IPS DF 4.7 (cell line): ENCODE data around the gene WDR7.

Experiments
- DNase-seq: peaks from one replicate; pipeline ENCODE4 v3.0.0-alpha.2; 2013; ENCODE audit warnings: low spot score; ENCODE audit errors: extremely low read depth

The WDR7 gene

GRCh38 chr18:57029761-57030160 is 378.6 kb downstream of the WDR7 start:
- DNase-seq, result peak; percentile 11

DNA sequence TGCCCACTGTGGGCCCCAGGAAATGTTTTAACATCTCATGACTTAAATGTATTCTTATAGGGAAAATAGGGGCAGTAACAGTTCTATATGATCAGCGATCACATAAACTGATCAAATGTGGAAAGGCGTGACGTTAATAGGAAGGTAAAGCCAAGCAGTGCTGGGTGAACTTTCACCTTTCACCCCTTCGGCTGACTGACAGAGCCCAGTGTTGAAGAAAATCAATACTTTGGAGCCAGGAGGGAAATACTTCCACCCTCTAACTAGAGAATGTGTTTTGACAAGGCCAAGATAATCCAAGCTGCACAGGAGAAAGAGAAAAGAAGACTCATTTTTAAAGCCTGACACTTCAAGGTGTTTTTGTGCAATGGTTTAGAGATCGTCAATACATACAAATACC is 379.3 kb downstream of the WDR7 start:
- DNase-seq, result no peak

DNA sequence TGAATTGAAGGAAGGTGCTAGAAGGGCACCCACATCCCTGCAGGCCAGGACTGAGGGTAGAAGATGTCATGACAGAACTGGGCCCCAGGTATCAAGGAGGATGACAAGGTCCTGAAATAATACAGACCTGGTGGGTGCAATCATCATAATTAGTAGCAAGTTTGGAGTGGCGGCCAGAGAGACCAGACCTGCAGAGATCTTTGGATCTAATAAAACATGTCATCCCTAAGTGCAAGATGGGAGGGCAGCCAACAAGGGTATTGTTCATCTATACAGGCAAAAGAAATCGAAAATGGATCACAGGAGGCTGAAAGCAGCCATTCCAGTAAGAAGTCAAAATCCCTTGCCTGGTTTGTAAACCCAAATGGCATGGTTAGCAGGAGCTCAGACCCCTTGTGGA is 384.4 kb downstream of the WDR7 start:
- no peak for DNase-seq

DNA sequence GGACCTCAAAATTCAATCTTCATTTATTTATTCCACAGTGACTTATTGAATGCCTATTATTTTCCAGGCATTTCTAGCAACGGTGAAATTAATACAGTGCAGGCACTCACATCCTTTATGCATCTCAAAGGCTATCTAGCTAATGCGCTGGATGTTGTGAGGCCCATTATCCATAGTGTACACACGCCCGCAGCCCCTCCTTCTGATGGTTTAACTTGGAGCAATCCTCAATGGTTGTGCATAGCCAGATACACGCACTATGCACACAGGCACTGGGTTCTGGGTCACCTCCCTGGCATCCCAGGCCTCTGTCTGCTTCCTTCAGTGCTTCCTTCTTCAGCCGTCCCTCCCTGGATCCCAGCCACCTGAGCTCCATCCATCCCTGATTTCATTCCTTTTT is 387.2 kb downstream of the WDR7 start:
- no peak for DNase-seq

- no peak for DNase-seq
Measured at GRCh38 chr18:57040175-57040574, 389.0 kb downstream of the WDR7 start.

GRCh38 chr18:57043241-57043640 is 392.1 kb downstream of the WDR7 start:
- no peak for DNase-seq

DNA sequence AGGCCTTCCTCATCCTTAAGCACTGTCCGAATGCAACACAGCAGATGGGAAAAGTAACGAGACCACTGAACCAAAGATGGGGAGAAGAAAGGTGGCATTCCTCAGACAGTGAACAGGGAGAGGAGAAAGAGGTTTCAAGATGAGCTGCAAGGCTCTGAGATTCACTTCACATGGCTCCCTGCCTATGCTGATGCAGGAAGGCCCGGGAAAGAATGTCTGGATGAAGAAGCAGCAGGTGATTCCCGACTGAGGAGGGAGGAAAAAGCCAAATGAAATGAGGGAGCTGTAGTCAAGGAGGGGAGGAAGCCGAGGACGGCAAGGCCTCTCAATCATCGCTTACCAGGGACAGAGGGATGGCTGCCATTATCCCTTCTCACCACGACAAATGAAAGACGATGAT is 397.2 kb downstream of the WDR7 start:
- no peak for DNase-seq

DNA sequence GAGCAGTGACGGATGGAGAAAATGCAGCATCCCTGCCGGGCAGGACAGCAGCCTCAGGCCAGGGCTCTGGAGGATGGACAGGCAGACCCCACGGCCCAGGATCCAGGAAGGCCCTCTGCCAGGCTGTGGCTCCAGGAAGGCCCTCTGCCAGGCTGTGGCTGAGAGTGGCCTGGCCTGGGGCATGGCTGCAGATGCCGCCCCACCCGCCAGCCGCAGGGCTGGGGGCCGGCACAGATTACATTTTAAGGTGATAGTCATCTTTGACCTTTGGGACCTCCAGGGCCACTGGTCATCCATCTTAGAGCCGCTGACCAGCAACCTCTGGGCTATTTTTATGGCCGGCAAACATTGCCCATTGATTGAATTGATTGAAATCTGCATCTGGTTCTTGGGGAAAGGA is 397.7 kb downstream of the WDR7 start:
- DNase-seq, result no peak

- DNase-seq, result no peak
Measured at GRCh38 chr18:57050310-57050949, 399.3 kb downstream of the WDR7 start.

GRCh38 chr18:57051021-57051656 is 400.0 kb downstream of the WDR7 start:
- no peak for DNase-seq

DNA sequence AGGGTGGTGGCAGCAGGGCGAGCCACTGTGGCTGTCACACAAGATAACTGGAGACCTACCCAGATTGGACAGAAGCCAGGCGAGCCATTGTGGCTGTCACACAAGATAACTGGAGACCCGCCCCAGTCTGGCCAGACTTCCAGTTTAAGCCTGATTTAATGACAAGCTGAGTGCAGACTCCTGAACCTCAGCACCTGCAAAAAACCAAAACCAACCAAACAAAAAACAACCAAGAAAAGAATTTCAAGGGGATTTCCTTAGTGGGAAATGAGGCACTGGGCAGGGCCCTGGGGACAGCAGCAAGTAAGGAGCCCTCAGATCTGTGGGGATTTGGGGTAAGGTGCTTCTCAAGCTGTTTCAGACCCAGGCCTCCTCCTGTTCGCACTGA is 400.5 kb downstream of the WDR7 start:
- no peak for DNase-seq

DNA sequence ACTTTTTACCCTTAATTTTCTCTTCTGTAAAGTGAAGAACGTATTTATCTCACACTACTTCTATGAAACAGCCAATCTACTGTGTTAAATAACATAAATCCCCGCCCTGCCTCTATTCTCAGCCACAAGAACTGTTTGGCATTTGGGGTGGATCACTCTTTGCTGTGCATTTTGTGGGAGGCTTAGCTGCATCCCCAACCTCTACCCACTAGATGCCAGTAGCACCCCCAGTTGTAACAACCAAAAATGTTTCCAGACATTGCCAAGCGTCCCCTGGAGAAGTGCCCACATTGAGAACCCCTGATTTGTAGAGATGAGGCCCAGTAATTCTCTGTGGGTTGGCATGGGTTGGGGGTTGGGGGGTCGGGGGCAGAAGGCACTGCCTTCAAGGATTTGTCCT is 401.0 kb downstream of the WDR7 start:
- no peak for DNase-seq

DNA sequence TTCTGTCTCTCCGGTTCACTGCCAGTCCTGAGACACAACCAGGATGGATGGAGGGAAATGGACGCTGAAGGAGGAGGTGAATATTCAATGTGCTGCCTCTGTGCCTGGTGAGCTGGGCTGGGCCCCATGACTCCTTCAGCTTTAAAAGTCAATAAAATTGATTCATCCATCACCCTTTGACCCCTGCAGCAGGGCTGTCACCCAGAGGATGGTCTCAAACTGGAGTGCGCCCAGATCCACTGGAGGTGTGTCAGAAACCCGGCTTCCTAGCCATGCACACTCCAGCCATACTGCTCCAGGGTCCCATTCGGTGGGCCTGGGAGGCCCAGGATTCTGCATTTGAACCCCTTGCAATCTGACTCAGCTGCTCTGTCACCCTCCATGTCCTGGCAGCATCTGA is 401.6 kb downstream of the WDR7 start:
- DNase-seq, result no peak

- no peak for DNase-seq
Measured at GRCh38 chr18:57054891-57055290, 403.7 kb downstream of the WDR7 start.

- DNase-seq, result no peak
Measured at GRCh38 chr18:57057890-57058289, 406.7 kb downstream of the WDR7 start.

- no peak for DNase-seq
Measured at GRCh38 chr18:57058734-57059133, 407.6 kb downstream of the WDR7 start.

- no peak for DNase-seq
Measured at GRCh38 chr18:57059366-57059765, 408.2 kb downstream of the WDR7 start.

GRCh38 chr18:57060814-57061213 is 409.7 kb downstream of the WDR7 start:
- no peak for DNase-seq

- no peak for DNase-seq
Measured at GRCh38 chr18:57062178-57062577, 411.0 kb downstream of the WDR7 start.

GRCh38 chr18:57062844-57063243 is 411.7 kb downstream of the WDR7 start:
- no peak for DNase-seq

DNA sequence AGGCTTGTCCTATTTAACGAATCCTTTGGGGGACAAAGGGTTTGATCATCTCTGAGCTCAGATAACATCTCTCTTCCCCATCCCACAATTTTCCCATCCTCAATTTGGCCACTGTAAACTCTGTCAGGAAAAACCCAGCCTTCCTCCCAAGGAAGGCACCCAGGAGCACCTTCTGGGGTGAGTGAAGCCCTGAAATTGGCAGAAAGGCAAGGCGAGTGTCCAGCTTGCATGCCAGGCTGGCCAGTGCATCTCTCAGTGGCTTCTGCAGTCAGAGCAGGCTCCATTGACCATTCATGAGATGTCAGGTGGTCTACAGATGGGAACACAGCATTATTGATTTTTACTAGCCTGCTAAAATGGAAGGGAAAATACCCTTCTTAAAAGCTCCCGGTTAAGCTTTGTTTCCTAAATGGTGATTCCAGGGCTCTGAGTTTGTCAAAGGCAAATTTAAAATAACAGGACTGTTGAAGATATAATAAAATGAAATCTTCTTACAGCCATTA is 412.5 kb downstream of the WDR7 start:
- DNase-seq, result no peak

DNA sequence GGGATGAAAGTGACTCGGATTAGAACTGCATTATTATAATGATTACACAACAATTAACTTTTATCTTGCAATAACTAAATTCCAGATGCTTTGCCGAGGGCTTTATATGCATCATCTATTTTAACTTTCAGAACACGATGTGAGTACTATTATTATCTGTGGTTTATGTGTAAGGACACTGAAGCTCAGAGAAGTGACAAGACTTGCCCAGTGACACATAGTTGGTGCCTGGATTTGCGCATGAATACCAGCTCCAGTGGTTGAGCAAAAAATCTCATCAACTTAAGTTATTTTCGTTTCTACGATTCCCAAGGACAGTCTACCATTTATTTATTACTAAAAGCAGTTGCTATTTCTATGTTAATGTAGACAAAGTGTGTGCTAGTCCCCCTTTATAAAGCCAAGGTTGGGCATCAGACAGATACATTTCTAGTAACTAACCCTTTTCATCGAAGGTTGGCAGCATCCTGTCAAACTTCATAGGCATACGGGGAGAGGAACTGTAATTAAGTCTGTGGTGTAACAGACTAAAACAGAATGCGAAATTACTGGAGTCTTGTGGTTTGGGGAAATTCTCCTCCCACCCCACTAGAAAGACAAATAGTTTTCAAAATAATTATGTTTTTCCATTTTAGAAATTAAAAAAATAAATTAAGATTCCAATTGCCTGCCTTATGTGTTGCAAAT is 422.5 kb downstream of the WDR7 start:
- no peak for DNase-seq
